H9 (cell line): ENCODE measurements around the gene TBC1D2. TPM values are rescaled to one million over a fixed set of nuclear protein-coding genes. Genes with fewer than 3 reads are reported as not detected.

Experiments
- DNase-seq: peaks from one replicate; pipeline ENCODE4 v3.0.0-alpha.2; 2017
- H2AFZ ChIP-seq: one replicate; pipeline ENCODE4 v1.6.1; 2013; ENCODE audit warnings: mild to moderate bottlenecking, low read length, control low read depth, moderate library complexity
- H2AK5ac ChIP-seq: 2 replicates; pipeline ENCODE4 v1.6.1; 2013; ENCODE audit warnings: low read length, control low read depth, mixed read lengths; ENCODE audit not compliant: insufficient read length
- H2BK120ac ChIP-seq: one replicate; pipeline ENCODE4 v1.6.1; 2013; ENCODE audit warnings: low read depth, mild to moderate bottlenecking, low read length, control low read depth, inconsistent platforms; ENCODE audit not compliant: poor library complexity, severe bottlenecking
- H2BK12ac ChIP-seq: 2 replicates; pipeline ENCODE4 v1.6.1; 2013; ENCODE audit warnings: low read length, control low read depth, mixed read lengths, low read depth; ENCODE audit not compliant: insufficient read length
- H2BK15ac ChIP-seq: 2 replicates; pipeline ENCODE4 v1.6.1; 2013; ENCODE audit warnings: low read depth, low read length, control low read depth
- H2BK20ac ChIP-seq: one replicate; pipeline ENCODE4 v1.6.1; 2013; ENCODE audit warnings: low read depth, mild to moderate bottlenecking, low read length, control low read depth, inconsistent platforms; ENCODE audit not compliant: poor library complexity, severe bottlenecking
- H2BK5ac ChIP-seq: 2 replicates; pipeline ENCODE4 v1.6.1; 2013; ENCODE audit warnings: low read length, control low read depth, mixed read lengths; ENCODE audit not compliant: insufficient read length
- H3K14ac ChIP-seq: 2 replicates; pipeline ENCODE4 v1.6.1; 2013; ENCODE audit warnings: low read length, control low read depth; ENCODE audit not compliant: insufficient read depth
- H3K18ac ChIP-seq: 2 replicates; pipeline ENCODE4 v1.6.1; 2013; ENCODE audit warnings: low read depth, mild to moderate bottlenecking, mixed read lengths, low read length, control low read depth; ENCODE audit not compliant: insufficient read length
- H3K23ac ChIP-seq: 2 replicates; pipeline ENCODE4 v1.6.1; 2013; ENCODE audit warnings: low read length, control low read depth, mixed read lengths, low read depth; ENCODE audit not compliant: insufficient read length
- H3K23me2 ChIP-seq: 2 replicates; pipeline ENCODE4 v1.6.1; 2013; ENCODE audit warnings: low read depth, mild to moderate bottlenecking, mixed read lengths, low read length, control low read depth; ENCODE audit not compliant: insufficient read length, poor library complexity, severe bottlenecking
- H3K27ac ChIP-seq: 2 replicates; pipeline ENCODE4 v1.5.1; 2013; ENCODE audit warnings: low read length, control low read depth, mixed read lengths, low read depth; ENCODE audit not compliant: insufficient read length
- H3K27me3 ChIP-seq: 2 replicates; pipeline ENCODE4 v1.6.1; 2013; ENCODE audit warnings: low read length, control low read depth, inconsistent platforms; ENCODE audit not compliant: insufficient read depth
- H3K4ac ChIP-seq: 2 replicates; pipeline ENCODE4 v1.6.1; 2013; ENCODE audit warnings: low read depth, mild to moderate bottlenecking, control low read depth, inconsistent platforms, low read length, moderate library complexity
- H3K4me1 ChIP-seq: 2 replicates; pipeline ENCODE4 v1.6.1; 2013; ENCODE audit warnings: low read length, control low read depth, inconsistent platforms; ENCODE audit not compliant: insufficient read depth
- H3K4me2 ChIP-seq: 2 replicates; pipeline ENCODE4 v1.6.1; 2013; ENCODE audit warnings: low read length, control low read depth, mixed read lengths; ENCODE audit not compliant: insufficient read length, insufficient read depth
- H3K56ac ChIP-seq: 2 replicates; pipeline ENCODE4 v1.6.1; 2013; ENCODE audit warnings: low read depth, mild to moderate bottlenecking, mixed read lengths, low read length, control low read depth; ENCODE audit not compliant: insufficient read length
- H3K79me1 ChIP-seq: 2 replicates; pipeline ENCODE4 v1.6.1; 2013; ENCODE audit warnings: low read depth, mild to moderate bottlenecking, moderate library complexity, low read length, control low read depth, inconsistent platforms; ENCODE audit not compliant: insufficient read depth, poor library complexity, severe bottlenecking
- H3K79me2 ChIP-seq: 2 replicates; pipeline ENCODE4 v1.6.1; 2013; ENCODE audit warnings: low read length, control low read depth, inconsistent platforms; ENCODE audit not compliant: insufficient read depth
- H3K9ac ChIP-seq: 2 replicates; pipeline ENCODE4 v1.6.1; 2013; ENCODE audit warnings: low read length, control low read depth, mixed read lengths; ENCODE audit not compliant: insufficient read length; ENCODE audit errors: extremely low read depth
- H3K9me3 ChIP-seq: one replicate; pipeline ENCODE4 v1.6.1; 2013; ENCODE audit warnings: low read depth, low read length, inconsistent platforms; ENCODE audit not compliant: control insufficient read depth
- H3T11ph ChIP-seq: one replicate; pipeline ENCODE4 v1.6.1; 2013; ENCODE audit warnings: mild to moderate bottlenecking, low read length, control low read depth, inconsistent platforms
- H4K20me1 ChIP-seq: one replicate; pipeline ENCODE4 v1.6.1; 2013; ENCODE audit not compliant: control insufficient read depth, insufficient read length, insufficient read depth
- H4K5ac ChIP-seq: 2 replicates; pipeline ENCODE4 v1.6.1; 2013; ENCODE audit warnings: low read depth, mild to moderate bottlenecking, mixed read lengths, low read length, control low read depth; ENCODE audit not compliant: insufficient read length
- H4K8ac ChIP-seq: replicated peaks from 2 replicates; pipeline ENCODE4 v1.6.1; 2013; ENCODE audit warnings: low read length, control low read depth, mixed read lengths, low read depth; ENCODE audit not compliant: insufficient read length
- H4K91ac ChIP-seq: 2 replicates; pipeline ENCODE4 v1.6.1; 2013; ENCODE audit warnings: low read depth, mild to moderate bottlenecking, moderate library complexity, mixed read lengths, low read length, control low read depth; ENCODE audit not compliant: insufficient read length
- H3K27ac Mint-ChIP-seq, 3 experiments: 2 replicates in 2 of 3; 3 replicates in 1 of 3; pipeline ENCODE4 v1.8.0; 2020 to 2021; ENCODE audit warnings: mixed read lengths in 3 of 3, mild to moderate bottlenecking in 1 of 3, moderate library complexity in 1 of 3
- H3K27me3 Mint-ChIP-seq: 2 replicates; pipeline ENCODE4 v1.8.0; 2021; ENCODE audit warnings: low read depth, mild to moderate bottlenecking, moderate library complexity, mixed read lengths
- H3K36me3 Mint-ChIP-seq, 3 experiments: 2 replicates in 2 of 3; 3 replicates in 1 of 3; pipeline ENCODE4 v1.8.0; 2020 to 2021; ENCODE audit warnings: low read depth in 3 of 3, mixed read lengths in 3 of 3; ENCODE audit not compliant: insufficient read depth in 1 of 3
- H3K4me1 Mint-ChIP-seq, 2 experiments: 2 replicates each; pipeline ENCODE4 v1.8.0; 2020; ENCODE audit warnings: mixed read lengths in 2 of 2
- H3K4me3 Mint-ChIP-seq, 2 experiments: 2 replicates in 1 of 2; 3 replicates in 1 of 2; pipeline ENCODE4 v1.8.0; 2020 to 2021; ENCODE audit warnings: mild to moderate bottlenecking in 2 of 2, mixed read lengths in 2 of 2, moderate library complexity in 1 of 2
- H3K9me3 Mint-ChIP-seq, 2 experiments: 2 replicates in 1 of 2; 3 replicates in 1 of 2; pipeline ENCODE4 v1.8.0; 2020; ENCODE audit warnings: mild to moderate bottlenecking in 2 of 2, mixed read lengths in 2 of 2, moderate library complexity in 1 of 2
- CTCF ChIP-seq: fragments of 200-600 bp; sonication (generic); conservative IDR thresholded peaks from 3 replicates; pipeline ENCODE4 v1.8.0; 2021; ENCODE audit warnings: antibody characterized with exemption, mild to moderate bottlenecking
- WGBS: extraction: QIAGEN DNeasy Blood & Tissue Kit; methylation state at CpG from one replicate; pipeline ENCODE4 v1.1.7; 2013; ENCODE audit warnings: missing lambda C conversion rate, low lambda C conversion rate, mixed read lengths; ENCODE audit not compliant: insufficient read length; ENCODE audit errors: extremely low coverage; 5-methylcytosine and 5-hydroxymethylcytosine counted together
- total RNA-seq: library from RNA; stranded (reverse); gene quantifications from 2 replicates; pipeline ENCODE4 v1.2.1, GENCODE V29; 2021

The TBC1D2 gene
- total RNA-seq, 1 experiment from 2014 or later: 2.9 TPM

DNA sequence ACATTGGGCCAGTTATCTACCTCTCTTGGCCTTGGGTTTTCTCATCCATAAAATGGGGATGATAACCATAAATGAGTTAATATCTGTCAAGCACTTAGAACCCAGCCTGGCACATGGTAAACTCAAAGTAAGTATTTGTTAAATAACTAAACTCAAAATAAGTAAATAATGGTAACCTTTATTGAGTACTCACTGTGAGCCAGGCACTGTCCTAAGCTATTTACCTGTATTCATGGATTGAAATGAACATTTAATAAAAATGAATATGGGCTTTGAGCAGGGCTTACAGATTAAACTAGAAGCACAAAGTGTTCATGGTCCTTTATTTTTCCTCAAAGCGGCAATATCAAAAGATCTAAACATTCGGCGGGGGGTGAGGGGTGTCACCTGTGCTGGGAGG lies 79.7 kb downstream of the TBC1D2 start:
- no peak overlapping the region for H2BK12ac ChIP-seq
- H3K27me3 ChIP-seq: no peaks in the 10 kb centered on the region
- no peaks in the 10 kb centered on the region for H3K79me1 ChIP-seq
- peaks cover 7% of the 10 kb centered on the region; the same call in 1 of the 2 replicates for H3K4me1 ChIP-seq
- no peaks in the 10 kb centered on the region for H3K9me3 ChIP-seq
- no peak overlapping the region for H2BK120ac ChIP-seq
- peaks cover 0 to 1% (median 0%) of the 10 kb centered on the region in 3 experiments; a peak in 2 of 7 replicates for H3K36me3 Mint-ChIP-seq
- H2BK15ac ChIP-seq: no peak overlapping the region
- no peak overlapping the region for H3K4me2 ChIP-seq
- H3K4ac ChIP-seq: no peak overlapping the region
- no peaks in the 10 kb centered on the region for H4K20me1 ChIP-seq
- no peak overlapping the region for H4K91ac ChIP-seq
- H2BK20ac ChIP-seq: no peak overlapping the region
- no peak overlapping the region for H3K27ac ChIP-seq
- H3K14ac ChIP-seq: no peak overlapping the region
- no peak overlapping the region for H3K4me3 Mint-ChIP-seq
- no peaks in the 10 kb centered on the region for H3K27me3 Mint-ChIP-seq
- peaks cover 5% of the 10 kb centered on the region; the same call in 1 of the 2 replicates for H3K79me2 ChIP-seq
- no peak for DNase-seq
- no peaks in the 10 kb centered on the region for H3K23me2 ChIP-seq
- no peak overlapping the region for H3K18ac ChIP-seq
- H2AFZ ChIP-seq: no peak overlapping the region
- peaks cover 39 to 45% of the 10 kb centered on the region in 2 experiments for H3K4me1 Mint-ChIP-seq
- no peak overlapping the region for H3T11ph ChIP-seq
- TF ChIP-seq CTCF: no peak
- no peak overlapping the region for H2BK5ac ChIP-seq
- no peak overlapping the region for H3K9ac ChIP-seq
- H2AK5ac ChIP-seq: no peak overlapping the region
- H4K5ac ChIP-seq: no peak overlapping the region
- H3K56ac ChIP-seq: no peak overlapping the region
- H3K23ac ChIP-seq: no peak overlapping the region
- no peak overlapping the region for H4K8ac ChIP-seq
- no peaks in the 10 kb centered on the region for H3K9me3 Mint-ChIP-seq
- no peak overlapping the region for H3K27ac Mint-ChIP-seq
- WGBS: no CpG with 5 or more reads among the region's 3 CpGs
